ENCODE results near the gene NCOA3.

NCOA3 gene

DNA sequence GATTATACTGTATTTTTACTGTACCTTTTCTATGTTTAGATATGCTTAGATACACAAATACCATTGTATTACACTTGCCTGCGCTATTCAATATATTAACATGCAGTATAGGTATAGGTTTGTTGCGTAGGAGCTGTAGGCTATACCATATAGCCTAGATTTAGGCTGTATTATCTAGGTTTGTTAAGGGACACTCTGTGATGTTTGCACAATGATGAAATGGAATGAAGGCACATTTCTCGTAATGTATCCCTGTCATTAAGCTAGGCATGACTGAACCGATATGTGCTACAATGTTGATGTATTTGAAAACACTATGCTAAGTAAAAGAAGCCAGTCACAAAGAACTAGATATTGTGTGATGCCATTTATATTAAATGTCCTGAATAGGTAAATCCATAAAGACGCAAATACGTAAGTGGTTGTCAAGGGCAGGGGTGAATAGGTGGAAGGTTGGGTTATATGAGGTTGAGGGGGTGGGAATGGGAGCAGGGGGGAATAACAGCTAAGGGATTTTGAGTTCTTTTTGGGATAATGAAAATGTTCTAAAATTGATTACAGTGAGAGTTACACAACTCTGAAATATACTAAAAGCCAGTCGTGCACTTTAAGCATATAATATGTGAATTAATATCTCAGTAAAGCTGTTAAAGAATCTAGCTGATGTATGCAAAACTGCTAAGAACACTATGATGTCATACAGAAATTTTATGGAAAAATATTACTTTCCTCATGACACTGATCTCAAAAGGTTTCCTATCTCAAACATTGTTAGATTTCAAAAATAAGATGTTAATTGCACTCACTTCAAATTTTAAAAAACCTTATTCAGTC is 97.4 kb downstream of the NCOA3 start:
- DNase-seq (ENCODE audit: low spot score), result no peak

DNA sequence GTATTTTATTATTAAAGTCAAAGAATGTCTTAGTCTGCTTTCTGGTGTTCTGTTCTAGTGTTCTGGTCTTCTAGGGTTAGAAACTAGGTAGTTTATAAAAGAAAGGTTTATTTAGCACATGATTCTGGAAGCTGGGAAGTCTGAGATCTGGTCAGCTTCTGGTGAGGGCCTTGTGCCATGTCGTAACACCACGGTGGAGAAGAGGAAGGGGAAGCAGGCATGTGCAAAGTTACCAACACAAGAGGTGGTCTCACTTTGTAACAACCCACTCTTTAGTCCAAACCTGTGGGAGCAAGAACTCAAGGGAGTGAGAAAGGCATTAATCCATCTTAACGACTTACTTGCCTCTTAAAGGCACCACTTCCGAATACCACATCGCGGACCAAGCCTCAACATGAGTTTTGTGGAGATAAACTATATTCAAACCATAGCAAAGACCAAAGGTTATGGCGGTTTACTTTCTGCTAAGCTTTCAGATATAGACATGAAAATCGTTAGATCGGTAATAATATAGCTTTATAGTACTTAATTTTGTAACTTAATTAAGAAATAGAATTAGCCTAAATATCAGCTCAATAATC is 99.4 kb downstream of the NCOA3 start:
- DNase-seq (ENCODE audit: low spot score), result no peak

DNA sequence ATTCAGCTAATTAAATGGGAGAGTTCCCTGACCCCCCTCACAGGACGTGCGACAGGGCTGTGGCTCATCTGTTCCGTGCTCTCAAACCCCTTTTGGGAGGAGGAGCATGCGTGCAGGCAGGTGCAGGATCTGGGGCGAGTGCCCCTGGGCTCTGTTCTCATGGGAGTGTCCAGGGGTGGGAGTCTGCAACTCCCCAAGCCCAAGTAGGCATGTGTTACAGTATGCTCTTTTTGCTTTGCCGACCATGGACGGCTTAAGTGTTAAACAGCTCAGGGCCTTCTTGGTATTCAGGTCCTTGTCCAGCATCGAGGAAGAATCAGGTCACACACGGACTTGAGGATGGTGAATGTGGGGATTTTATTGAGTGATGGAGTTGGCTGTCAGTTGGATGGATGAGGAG is 101.6 kb downstream of the NCOA3 start:
- DNase-seq (ENCODE audit: low spot score), result no peak

DNA sequence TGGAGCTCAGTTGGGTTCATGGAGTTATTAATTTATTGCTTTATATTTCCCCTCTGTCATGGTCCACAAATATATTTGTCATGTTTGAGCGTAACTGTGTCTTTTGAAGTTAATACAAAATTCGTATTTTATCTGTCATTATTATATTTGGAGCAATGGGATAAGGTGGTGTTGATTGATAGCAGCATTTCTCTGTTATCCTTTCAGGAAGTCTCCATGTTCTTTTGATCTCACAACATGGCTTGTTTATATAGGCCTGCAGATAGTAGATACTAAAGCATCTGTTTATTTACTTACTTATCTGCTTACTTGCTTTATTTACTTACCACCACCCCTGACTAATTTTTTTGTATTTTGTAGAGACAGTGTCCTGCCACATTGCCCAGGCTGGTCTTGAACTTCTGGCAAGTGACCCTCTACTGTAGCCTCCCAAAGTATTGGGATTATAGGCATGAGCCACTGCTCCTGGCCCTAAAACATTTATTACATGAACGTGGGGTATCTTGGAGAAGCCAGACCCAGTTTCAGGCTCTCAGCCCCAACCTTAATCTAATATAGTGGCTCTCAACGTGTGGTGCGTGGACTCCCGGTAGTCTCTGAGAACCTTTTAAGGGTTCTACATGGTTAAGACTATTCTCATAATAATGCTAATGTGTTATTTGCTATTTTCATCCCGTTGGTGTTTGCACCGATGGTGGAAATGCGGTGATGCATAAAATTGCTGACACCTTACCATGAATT is 104.2 kb downstream of the NCOA3 start:
- no peak for DNase-seq (ENCODE audit: low spot score)

DNA sequence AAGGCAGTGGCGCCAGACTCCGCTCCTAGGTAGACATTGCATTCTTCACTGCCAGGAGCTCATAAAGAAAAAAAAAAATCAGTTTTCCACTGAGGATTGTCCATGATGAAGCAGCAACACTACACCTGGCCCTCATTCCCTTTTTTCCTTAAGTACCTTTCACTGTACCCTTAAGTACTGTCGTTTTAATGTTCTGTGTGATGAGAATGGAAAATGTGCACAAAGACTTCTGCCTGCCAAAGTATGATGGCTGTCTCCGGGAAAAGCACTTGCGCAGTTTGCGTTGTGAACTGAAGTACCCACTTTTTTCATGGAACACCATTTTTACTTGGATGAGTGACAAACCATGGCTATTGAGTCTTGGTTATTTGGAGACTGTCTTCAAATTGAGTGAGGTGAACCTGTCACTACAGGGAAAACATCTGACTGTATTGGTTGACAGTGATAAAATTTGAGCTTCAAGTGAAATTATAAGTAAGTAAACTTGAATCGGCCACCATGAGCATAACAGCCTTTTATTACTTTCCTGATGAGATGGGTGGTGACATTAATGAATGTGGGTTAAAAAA is 104.8 kb downstream of the NCOA3 start:
- DNase-seq (ENCODE audit: low spot score), result no peak

DNA sequence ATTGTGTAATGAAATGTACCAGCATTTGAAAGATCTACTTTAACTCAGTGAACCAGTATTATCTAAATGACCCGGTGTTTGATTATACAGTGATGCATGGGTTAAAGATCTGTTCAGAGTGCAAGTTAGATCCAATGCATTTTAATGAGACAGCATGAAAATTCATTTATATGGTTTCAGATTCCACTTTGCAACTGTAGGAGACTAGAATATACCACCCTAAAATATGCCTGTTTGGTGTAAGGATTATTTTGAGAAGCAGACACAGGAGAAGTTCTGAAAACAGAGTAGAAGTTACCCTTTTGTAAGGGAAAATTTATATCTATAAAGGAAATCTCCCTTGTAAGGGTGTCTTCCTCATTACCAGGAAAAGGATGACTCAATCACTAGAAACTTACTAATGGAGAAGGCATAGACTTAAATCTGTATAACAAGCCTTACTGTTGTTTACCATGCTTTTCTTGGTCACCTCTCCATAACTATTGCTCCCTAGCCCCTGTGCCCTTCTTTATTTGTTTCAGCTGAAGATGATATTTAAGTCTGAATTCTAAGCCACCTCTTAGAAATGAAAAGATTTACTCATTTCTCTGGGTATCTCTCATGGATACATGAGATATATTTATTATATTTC is 105.4 kb downstream of the NCOA3 start:
- peak; percentile 52 for DNase-seq (ENCODE audit: low spot score)

DNA sequence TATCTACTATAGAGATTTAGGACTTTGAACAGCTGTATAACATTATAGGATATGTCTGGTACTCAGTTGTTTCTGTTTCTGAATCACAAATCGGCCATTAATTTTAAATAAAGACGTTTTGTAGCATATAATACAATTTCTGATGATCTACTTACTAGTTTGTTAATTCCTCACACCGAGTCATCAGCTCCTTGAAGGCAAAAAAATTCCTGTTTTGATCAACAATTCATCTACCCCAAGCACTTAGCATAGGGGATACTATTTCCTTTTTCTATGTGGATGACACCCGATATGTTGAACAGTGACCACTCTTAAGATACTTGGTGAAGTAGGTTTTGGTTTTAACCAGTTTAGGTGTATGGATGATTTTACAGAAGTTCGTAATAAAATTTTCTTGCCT is 107.3 kb downstream of the NCOA3 start:
- DNase-seq (ENCODE audit: low spot score), result no peak

DNA sequence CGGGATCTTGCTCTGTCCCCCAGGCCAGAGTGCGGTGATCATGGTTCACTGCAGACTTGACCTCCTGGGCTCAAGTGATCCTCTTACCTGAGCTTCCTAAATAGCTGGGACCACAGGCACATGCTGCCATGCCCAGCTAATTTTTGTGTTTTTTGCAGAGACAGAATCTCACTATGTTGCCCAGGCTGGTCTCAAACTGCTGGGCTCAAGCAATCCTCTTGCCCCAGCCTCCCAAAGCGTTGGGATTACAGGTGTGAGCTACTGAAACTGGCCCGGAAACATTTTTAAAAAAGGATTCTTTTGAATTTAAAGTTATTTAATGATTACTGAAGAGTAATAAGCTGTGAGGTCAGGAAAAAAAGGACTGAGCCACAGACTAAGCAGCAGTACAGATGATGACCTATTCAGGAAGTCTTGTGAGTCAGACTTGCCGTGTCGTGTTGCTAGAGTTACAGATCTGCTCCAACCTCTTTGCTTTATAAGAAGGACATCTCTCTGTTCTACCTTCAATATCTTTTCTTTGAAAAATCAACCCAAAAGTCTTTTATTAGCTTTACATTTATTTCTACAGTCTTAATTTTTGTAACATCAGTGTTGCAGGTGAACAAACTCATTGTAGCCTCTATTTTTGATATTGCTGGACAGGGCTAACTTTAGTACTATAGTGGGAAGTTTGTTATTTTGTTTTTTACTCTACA is 108.7 kb downstream of the NCOA3 start:
- peak; percentile 75 for DNase-seq (ENCODE audit: low spot score)

DNA sequence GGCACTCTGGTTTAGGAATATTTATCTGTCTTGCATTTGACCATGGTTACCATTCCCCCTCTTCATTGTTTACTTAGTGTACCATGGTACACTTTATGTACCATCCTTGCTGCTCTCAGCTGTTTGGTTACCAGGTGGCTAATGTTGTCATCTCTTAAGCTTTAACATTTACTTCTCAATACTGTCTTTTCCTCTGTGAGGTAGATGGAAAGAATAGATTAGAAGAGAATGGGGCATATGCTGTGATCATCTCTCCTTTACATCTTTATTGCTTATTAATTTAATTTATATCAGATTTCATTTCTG is 109.2 kb downstream of the NCOA3 start:
- DNase-seq (ENCODE audit: low spot score), result peak; percentile 41

DNA sequence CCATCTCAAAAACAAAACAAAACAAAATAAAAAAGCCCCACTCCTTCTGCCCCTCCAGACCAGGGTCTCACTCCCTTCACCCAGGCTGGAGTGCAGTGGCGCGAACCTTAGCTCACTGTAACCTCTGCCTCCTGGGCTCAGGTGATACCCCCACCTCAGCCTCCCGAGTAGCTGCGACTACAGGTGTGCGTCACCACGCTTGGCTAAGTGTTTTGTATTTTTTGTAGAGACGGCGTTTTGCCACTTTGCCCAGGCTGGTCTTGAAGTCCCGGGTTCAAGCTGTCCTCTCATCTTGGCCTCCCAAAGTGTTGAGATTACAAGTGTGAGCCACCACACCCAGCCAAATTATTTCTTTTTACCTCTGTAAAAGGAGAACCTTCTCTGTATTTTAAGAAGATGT is 110.1 kb downstream of the NCOA3 start:
- DNase-seq (ENCODE audit: low spot score), result no peak

DNA sequence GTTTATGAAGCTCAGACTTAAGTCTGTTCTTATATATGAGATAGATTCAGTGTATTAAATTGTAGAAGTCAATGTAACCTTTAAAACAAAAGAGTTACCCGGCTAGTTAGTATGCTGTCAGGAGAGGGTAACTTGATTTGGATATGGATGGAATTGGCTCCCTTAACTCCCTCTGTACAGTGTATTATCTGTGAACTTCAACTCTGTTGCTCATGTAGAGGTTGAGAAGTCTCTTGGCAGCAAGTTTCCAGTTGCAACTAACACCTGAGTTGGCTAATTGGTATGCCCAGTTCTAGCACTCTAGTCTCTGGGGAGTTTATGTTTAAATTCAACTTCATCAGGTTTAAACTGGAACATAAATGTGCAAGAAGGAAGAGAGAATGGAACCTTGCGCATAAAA is 111.0 kb downstream of the NCOA3 start:
- DNase-seq (ENCODE audit: low spot score), result no peak

DNA sequence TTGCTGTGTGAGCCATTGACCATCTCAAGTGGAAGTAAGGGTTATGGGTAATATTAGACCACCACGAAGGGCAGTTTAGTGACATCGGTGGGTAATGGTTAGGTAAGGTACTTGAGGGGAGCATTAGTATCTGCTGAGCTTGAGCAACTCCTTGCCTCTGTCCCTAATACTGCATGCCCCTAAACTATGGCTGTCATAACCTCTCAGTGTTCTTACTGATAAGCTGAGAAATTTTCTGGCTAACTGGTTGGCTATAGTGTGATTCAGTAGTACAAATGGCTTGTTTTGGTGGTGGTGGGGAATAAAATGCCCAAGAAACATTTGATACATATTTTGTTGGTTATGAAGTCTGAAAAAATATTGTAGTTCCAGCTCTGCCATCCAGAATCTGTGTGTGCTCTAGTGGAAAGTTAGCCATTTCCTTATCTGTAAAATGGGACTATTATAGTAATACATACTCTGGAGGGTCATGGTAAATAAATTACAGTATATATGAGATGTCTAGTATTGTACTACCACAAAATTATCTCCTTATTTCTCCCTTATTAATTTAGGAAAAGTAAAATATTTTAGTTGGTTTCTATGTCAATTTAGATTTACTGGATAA is 113.1 kb downstream of the NCOA3 start:
- DNase-seq (ENCODE audit: low spot score), result no peak

DNA sequence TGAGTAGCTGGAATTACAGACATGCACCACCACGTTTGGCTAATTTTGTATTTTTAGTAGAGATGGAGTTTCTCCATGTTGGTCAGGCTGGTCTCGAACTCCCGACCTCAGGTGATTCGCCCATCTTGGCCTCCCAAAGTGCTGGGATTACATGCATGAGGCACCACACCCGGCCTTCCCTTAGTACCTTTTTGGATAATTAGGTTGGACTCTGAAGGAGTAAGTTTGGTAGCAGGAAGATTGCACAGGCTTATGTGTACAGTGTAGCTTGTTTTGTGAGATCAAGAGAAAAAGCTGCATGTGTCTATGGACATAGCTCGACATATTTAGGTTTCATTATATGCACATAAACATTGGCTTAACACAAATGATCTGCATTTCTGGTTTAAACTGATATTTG is 116.8 kb downstream of the NCOA3 start:
- DNase-seq (ENCODE audit: low spot score), result no peak

DNA sequence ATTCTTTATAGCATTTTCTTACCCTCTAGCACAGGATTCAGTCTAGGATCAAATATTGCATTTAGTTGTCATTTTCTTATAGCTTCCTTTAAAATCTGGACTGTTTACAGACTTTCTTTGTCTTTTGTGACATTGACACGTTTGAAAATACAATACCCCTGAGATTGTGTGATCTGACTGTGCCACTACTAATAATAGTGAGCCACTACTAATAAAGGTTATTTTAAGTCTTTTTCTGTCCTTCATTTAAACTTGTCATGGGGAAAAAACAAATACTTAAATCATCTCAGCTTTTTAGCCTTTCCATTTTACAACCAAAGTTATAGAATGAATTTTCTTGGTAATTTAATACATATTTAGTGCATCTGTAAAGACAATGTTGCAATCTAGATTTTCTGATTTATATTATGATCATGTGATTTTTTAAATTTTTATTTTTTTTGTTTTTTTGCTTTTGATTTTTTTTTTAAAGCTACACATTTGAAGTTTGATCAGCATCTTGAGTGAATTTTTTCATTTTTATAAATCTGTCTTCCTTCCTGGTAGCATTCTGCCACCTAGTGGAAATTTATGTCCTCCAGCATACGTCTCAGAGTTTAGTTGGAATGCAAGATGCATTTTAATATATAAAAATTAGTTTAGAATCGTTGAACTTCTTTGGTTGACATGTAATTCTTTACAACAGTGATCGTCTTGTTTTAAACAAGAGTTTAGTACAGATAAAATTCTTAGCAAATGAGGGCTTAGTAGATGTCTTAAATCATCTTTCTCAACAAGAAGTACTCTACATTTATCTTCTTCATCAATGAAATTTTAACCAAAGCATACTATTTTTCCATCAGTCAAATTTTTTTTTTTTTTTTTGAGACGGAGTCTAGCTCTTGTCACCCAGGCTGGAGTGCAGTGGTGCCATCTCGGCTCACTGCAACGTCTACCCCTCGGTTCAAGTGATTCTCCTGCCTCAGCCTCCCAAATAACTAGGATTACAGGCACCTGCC is 119.4 kb downstream of the NCOA3 start:
- peak; percentile 64 for DNase-seq (ENCODE audit: low spot score)

DNA sequence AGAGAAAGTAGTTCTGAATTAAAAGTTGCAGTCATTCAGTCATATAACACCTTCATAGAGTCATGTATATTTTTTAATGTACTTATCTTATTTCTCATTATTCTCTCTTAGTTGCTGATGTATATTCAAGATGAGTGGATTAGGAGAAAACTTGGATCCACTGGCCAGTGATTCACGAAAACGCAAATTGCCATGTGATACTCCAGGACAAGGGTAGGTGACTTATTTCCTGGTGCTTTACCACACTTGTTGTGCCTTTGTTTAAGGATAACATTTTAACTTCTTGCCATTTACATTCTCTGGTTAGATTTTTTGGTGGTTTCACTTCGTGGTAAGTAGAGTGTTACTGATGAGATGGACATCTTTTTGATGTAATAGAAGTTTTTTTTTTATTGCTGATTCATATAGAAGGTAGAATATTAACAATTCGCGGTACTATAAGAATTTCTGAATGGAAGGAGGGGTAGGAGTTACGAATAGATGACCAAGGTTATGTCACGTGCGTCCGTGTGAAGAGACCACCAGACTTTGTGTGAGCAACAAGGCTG is 120.5 kb downstream of the NCOA3 start:
- DNase-seq (ENCODE audit: low spot score), result no peak

DNA sequence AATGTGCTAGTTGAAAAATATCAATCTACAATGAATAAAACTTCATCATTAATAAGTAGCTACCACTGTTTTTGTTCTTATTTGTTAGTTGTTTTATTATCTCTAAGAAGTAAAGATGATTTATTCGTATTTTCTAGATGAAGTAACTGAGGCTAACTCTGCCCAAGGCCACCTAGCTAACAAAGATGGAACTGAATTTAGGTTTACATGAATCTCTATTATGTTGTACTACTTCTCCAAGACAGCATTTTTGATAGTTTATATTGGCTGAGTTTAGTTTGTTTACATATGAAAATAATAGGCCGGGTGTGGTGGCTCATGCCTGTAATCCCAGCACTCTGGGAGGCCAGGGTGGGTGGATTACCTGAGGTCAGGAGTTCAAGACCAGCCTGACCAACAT is 121.5 kb downstream of the NCOA3 start:
- DNase-seq (ENCODE audit: low spot score), result no peak

DNA sequence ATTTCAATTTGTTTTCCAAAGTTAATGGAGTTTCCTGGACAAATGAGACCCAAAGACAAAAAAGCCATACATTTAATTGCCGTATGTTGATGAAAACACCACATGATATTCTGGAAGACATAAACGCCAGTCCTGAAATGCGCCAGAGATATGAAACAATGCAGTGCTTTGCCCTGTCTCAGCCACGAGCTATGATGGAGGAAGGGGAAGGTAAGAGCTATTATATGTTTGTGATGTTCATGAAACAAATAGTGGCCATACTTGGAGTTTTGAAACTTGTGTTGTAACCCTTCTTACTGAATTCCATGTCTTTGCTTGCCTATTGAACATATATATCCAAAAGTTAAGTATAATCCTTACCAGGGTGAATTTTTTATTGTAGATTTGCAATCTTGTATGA is 125.9 kb downstream of the NCOA3 start:
- no peak for DNase-seq (ENCODE audit: low spot score)

DNA sequence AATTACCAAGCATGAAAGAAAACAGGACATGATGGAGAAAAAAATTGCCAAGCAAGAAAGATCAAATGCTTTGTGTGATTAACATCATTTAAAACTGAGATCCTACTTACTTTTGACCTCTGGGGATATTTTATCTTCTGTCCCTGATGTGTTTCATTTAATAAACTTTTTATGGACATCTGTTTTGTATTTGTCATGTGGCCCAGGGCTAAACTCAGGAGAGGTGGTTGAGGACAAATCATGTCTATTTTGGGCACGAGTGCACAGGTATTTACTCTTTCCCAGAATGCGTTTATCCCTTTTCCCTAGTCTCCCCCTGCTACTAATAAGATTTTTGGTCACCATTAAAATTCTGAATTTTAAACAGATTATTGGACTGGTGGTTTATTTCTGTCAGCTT is 128.2 kb downstream of the NCOA3 start:
- DNase-seq (ENCODE audit: low spot score), result no peak

DNA sequence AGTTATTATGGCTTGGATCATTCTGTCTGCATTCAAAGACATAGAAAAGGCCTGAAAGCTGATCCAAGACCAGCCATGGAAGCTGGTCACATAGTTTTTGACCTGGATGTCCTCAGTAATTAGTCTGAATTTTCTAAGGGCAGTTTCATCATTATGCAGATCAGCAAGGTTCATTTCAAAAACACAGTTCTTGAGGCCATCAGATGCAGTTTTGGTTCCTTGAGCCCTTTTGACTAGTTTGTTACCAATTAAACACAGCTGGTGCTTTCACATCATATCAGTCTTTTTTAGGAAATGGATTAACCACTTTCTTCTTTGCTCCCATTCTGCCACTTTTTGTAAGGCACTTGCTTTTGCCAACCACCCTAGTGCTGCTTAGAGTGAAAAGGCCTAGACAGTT is 129.4 kb downstream of the NCOA3 start:
- no peak for DNase-seq (ENCODE audit: low spot score)

DNA sequence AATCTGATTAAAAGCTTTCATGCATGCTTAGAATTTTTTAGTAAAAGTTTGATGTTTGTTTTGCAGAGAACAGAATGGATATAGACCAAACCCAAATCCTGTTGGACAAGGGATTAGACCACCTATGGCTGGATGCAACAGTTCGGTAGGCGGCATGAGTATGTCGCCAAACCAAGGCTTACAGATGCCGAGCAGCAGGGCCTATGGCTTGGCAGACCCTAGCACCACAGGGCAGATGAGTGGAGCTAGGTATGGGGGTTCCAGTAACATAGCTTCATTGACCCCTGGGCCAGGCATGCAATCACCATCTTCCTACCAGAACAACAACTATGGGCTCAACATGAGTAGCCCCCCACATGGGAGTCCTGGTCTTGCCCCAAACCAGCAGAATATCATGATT is 133.6 kb downstream of the NCOA3 start:
- no peak for DNase-seq (ENCODE audit: low spot score)
